ENCODE results near the gene SLC25A30.
A peak's percentile ranks its signal among the peaks of the same experiment; 100 is the strongest.

Gene SLC25A30

GRCh38 chr13:45417790-45418534, at the start of gene SLC25A30:
SLC25A30 (minus strand) TSS chr13:45418373; CDS start chr13:45411425, 6,948 bp downstream.
- DNase-seq (ENCODE audit: low spot score) = peak; percentile 95

- no peak for DNase-seq (ENCODE audit: low spot score)
Measured at GRCh38 chr13:45466359-45466758, 48.2 kb upstream of the SLC25A30 start.

- DNase-seq (ENCODE audit: low spot score) = peak; percentile 93
Measured at GRCh38 chr13:45464687-45465453, 46.7 kb upstream of the SLC25A30 start, which contains the start of gene COG3. COG3 (plus strand) TSS chr13:45464939; CDS start chr13:45465037, 98 bp downstream.

- DNase-seq (ENCODE audit: low spot score) = no peak
Measured at GRCh38 chr13:45464141-45464686, 46.0 kb upstream of the SLC25A30 start.

- DNase-seq (ENCODE audit: low spot score) = no peak
Measured at GRCh38 chr13:45456196-45456972, 38.2 kb upstream of the SLC25A30 start.

DNA sequence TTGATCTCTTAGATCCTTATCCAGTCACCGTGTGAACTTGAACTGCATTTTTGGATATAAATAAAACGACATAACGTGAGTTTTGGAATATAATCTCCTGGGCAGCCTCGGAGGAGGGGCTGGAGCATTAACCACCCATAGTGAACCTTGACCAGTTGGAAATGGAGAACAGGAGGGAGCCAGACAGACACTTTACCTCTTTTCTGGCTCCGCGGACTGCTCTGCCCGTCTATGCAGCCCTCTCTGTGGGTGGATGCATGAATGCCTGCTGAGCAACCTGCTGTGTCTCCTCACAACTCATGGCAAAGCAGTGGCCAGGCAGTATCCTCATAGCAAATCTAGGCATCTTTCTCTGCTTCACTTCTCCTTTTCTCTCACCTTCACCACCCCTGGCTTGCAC, 36.0 kb upstream of the SLC25A30 start:
- no peak for DNase-seq (ENCODE audit: low spot score)

DNA sequence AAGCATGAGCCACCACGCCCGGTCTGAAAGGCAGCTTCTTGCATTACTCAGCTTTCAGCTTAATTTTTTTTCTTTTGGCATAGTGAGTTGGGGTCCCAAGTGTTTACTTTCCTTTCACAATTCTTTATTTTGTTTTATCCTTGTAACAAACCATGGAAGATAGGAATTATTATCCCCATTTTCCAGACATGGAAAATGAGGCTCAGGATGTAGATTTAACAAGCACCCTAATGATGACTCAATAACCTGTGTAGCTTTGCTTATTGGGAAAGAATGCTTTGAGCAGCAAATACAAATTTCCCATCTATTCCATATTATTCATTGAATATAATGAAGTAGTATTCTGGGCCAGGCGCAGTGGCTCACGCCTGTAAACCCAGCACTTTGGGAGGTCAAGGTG, 33.1 kb upstream of the SLC25A30 start:
- DNase-seq (ENCODE audit: low spot score) = no peak

GRCh38 chr13:45448965-45449559, 30.9 kb upstream of the SLC25A30 start:
- no peak for DNase-seq (ENCODE audit: low spot score)

- DNase-seq (ENCODE audit: low spot score) = no peak
Measured at GRCh38 chr13:45447050-45447661, 29.0 kb upstream of the SLC25A30 start.

DNA sequence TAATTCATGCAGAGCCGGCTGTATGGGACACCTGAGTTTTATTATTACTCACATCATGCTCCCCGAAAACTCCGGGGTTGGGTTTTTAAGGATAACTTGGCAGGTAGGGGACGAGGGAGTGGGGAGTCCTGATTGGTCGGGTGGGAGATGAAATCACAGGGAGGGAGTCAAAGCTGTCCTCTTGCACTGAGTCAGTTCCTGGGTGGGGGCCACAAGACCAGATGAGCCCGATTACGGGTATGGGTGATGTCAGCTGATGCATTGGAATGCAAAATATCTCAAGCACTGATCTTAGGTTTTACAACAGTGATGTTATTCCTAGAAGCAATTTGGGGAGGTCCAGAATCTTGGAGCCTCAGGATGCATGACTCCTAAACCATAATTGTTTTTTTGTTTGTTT, 28.0 kb upstream of the SLC25A30 start:
- no peak for DNase-seq (ENCODE audit: low spot score)

- DNase-seq (ENCODE audit: low spot score) = no peak
Measured at GRCh38 chr13:45445053-45445452, 26.9 kb upstream of the SLC25A30 start.

DNA sequence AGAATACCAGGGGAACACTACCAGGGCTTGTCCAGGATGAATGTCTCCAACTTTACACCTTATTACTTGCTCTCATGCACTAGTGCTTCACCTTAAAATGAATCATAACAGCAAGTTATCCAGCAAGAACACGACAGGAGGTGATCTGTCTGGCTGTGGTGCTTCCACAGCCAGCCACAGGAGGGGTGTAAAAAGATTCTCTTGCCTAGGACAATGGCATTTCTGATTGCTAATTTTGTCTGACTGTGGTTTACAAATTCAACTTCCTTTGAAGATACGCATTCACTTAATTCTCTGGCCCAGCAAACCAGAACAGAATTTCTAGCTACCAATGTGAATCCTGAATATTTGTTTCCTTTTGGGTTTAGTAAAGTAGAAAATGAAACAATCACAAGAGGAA, 23.5 kb upstream of the SLC25A30 start:
- peak; percentile 14 for DNase-seq (ENCODE audit: low spot score)

GRCh38 chr13:45439781-45440462, 21.7 kb upstream of the SLC25A30 start:
- DNase-seq (ENCODE audit: low spot score) = no peak

GRCh38 chr13:45439008-45439407, 20.8 kb upstream of the SLC25A30 start:
- DNase-seq (ENCODE audit: low spot score) = peak; percentile 12

DNA sequence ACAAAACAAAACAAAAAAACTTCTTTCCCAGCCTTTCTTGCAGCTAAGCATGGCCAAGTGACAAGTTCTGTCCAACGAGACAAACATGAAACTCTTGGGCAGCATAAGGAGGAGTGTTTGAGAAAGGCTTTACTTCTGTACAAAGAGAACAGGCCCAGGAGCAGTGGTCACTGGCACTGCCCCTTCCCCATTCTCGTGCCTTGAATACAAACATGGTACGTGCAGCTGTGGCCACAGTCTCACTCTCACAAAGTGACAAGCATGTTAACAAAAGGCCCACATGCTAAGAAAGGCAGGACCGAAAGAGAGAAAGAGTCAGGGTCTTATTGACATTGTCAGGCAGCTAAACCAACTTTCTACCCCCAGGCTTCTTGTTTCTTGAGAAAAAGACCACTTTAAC, 19.8 kb upstream of the SLC25A30 start:
- peak; percentile 18 for DNase-seq (ENCODE audit: low spot score)

- DNase-seq (ENCODE audit: low spot score) = peak; percentile 11
Measured at GRCh38 chr13:45436953-45437352, 18.8 kb upstream of the SLC25A30 start.

GRCh38 chr13:45436332-45436731, 18.2 kb upstream of the SLC25A30 start:
- DNase-seq (ENCODE audit: low spot score) = peak; percentile 11

GRCh38 chr13:45434556-45435371, 16.6 kb upstream of the SLC25A30 start:
- DNase-seq (ENCODE audit: low spot score) = no peak

GRCh38 chr13:45433381-45433790, 15.2 kb upstream of the SLC25A30 start:
- no peak for DNase-seq (ENCODE audit: low spot score)

Measured in ecto neural progenitor cell (in vitro differentiated cells).